GM21423 (cell line): ENCODE data around the gene SENP5.

Experiments
- ATAC-seq: cut with Tn5 transposase; IDR thresholded peaks from one replicate; pipeline ENCODE4 v1.9.1; 2021; ENCODE audit warnings: mild to moderate bottlenecking, moderate library complexity; ENCODE audit not compliant: unreplicated experiment

The SENP5 gene

GRCh38 chr3:196967412-196968232, 99.9 kb downstream of the SENP5 start:
- no peak for ATAC-seq

DNA sequence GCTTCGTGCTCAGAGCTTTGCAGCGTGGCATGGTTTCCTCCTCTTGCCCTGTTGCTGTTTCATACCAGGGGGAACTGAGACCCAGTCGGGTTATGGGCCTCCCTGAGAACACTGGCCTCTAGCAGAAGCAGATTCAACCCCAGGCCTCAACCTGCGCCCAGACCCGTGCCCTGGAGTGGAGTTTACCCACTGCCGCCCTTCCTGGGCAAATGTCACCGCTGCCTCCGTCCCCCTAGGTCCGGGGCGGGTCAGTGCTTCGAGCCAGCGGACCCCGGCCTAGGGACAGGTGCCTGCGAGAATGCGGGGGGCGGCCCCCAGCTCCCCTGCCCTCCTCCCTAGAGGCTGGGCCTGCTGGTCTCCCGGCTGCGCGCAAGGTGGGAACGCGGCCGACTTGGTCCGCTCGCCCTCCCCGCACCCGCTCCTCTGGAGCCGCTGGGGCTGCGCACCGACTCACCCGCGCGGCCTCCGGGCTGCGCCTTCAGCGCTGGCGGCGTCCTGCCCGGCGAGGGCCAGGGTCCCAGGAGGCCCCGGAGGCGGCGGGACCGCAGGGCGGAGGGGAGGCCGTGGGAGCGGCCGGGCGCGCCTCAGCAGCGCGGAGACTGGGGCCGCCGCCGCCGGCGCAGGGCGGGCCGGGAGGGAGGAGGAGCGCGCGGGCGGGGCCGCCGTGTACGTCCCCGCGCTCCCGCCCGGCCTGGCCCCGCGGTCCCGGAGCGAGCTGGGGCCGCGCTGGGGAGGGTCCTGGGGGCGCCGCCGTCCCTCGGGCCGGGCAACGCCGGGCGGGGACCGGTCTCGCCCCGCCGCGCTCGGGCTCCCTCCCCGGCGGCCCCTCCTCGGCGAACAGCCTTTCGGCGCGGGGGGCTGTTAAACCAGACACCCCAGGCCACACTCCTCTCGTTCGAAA, 100.8 kb downstream of the SENP5 start, which contains the start of gene PIGZ:
TSS of gene PIGZ (minus strand) at position 601 of the 901 bp plus-strand sequence. CDS start 16,802 bp downstream, outside the sequence.
- peak; percentile 53 for ATAC-seq

DNA sequence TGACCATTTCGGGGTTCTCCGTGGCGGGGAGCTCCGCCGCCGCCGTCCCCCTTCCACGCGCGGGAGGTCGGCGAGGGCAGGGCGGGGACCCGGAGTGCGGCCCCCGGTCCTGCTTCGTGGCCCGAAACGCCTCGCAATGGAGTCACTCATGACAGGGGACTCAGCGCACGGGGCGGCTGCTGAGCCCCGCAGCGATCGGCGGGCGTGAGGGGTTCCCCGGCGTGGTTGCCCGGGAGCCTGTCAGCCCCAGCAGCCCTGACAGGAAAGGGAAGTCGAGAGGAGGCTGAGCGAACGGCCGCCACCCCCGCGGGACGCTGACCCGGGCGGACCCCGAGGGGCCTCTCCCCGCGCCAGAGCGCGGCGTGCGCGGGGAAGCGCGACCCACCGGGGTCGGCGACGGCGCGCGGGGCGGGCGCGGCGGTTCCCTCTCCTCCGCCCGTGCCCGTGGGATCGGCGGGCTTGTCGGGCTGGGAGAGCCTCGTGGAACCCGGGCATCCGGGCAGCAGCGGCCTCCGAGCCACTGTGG, 101.5 kb downstream of the SENP5 start:
- ATAC-seq = peak; percentile 42

- peak; percentile 43 for ATAC-seq
These were observed 102.2 kb downstream of the SENP5 start for GRCh38 chr3:196969660-196970546.

GRCh38 chr3:196970547-196971093, 102.9 kb downstream of the SENP5 start:
- ATAC-seq = no peak

DNA sequence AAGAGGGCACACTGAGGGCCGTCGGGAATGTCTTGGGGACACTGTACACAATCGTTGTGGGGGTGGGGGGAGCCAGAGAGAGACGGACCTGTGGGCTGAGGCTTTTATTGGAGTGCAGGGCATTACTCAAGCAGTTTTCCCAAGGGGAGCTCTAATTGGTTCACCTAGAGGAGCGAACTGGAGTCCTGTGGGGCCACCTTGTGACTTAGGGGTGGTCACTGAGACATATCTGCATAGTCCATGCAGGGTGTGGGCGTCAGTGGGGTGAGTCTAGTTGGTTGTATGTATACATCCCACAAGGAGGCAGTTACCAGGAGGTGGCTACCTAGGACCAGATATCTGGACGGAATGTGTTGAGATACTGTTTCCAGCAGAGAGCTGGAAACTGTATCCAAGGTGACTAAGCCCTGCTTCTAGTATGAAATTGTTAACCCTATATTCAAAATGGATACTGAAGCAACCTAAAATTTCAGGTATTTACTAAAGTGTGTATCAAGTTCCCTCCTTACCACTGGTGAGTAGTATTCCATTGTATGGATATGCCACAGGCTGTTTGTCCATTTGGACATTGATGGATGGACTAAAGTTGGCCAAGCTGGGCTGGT, 103.5 kb downstream of the SENP5 start:
- no peak for ATAC-seq

DNA sequence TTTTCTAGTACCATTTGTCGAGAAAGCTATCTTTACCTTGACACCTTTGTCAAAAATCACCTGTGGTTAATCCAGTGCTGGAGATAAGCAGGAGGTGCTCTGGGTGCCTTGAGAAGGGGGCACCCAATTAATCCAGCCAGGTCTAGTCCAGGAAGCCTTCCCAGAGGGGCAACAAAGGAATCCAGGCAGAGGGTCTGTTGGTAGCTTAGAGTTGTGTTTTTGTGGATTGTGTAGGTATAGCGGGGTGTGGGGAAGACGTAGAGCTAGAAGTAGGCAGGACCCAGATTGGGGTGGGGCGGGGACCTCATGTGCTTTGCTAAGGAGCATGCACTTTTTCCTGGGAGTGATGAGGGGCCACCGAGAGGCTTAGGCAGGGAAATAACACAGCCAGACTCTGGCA, 106.9 kb downstream of the SENP5 start:
- no peak for ATAC-seq

DNA sequence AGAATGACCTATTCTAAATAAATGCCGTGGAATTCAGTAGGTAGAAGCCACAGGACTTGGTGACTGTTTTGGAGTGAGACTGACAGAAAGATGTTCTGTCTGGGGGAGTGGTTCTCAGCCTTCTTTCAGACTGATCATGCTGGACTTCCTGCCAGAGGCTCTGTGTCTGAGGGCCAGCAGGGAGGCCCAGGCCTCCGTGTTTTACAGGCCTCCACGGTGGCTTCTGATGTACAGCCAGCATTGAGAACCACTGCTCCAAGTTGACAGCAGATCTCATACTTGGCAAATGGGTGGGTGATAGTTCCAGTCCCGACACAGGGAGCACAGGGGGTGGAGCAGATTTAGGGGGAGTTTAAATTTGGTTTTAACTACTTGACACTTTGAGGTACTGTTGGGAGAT, 107.6 kb downstream of the SENP5 start:
- no peak for ATAC-seq

DNA sequence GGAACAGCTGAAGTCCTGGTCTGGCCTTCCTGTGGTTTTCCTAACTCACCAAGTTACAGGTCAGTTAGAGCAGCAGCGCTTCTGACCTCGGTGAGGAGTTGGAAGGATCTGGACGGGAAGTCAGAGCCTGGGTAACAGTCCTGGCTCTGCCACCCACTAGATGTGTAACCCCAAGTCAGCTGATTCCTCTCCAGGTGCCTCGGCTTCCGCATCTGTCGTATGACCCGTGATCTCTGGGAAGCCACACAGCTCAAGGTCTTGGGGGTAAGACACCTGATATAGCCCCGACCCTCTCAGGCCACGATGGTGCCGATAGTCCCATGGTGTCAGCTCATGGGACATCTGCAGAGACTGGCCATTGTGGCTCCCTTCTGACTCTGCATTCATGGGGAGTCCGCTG, 109.2 kb downstream of the SENP5 start:
- no peak for ATAC-seq

- no peak for ATAC-seq
These were observed 111.8 kb downstream of the SENP5 start for GRCh38 chr3:196979545-196979944.

DNA sequence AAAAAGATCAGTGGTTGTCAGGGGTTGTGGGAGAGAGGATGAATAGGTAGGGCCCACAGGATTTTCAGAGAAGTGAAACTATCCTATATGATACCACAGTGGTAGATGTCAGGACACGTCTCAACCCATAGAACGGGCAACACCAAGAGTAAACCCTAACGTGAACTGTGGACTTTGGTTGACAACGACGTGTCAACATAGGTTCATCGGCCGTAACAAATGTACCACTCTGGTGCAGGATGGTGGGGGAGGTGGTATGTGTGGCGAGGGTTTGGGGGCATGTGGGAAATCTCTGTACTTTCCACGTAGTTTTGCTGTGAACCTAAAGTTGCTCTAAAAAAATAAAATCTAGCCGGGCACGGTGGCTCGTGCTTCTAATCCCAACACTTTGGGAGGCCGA, 113.9 kb downstream of the SENP5 start:
- ATAC-seq = no peak

DNA sequence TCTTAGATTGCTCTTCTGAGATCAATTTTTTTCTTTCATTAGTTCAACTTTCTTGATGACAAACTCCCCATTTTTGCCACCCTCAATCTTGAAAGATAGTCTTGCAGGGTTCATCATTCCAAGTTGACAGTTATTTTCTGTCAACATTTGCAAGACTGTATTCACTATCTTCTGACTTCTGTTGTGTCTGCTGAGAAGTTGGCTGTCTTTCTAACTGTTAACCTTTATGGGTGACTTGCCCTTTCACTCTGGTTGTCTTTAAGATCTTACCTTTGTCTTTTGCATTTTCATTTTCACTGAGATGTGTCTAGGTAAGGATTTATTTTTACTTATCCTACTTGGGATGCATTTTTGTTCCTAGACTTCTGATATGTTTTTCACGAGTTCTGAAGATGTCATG, 115.5 kb downstream of the SENP5 start:
- no peak for ATAC-seq
